A549 (cell line): Measurements from ENCODE around the gene SPAG9. TPM values are rescaled to one million over a fixed set of nuclear protein-coding genes. Genes with fewer than 3 reads are reported as not detected.
A peak's percentile ranks its signal among the peaks of the same experiment; 100 is the strongest.

Experiments
- ATOH8 ChIP-seq: fragments of 250-450 bp; sonication (Bioruptor Pico); IDR thresholded peaks from 2 replicates; pipeline ENCODE4 v1.5.0; 2020; ENCODE audit warnings: low read depth, mild to moderate bottlenecking, moderate library complexity
- CBX2 ChIP-seq: fragments of 200-600 bp; sonication (generic); IDR thresholded peaks from 2 replicates; pipeline ENCODE4 v1.6.1; 2016; ENCODE audit warnings: low read depth, mild to moderate bottlenecking, borderline replicate concordance
- CHD2 ChIP-seq: fragments of 150-350 bp; IDR thresholded peaks from 2 replicates; pipeline ENCODE4 v1.6.1; 2014; ENCODE audit warnings: low read length; ENCODE audit not compliant: partially characterized antibody
- CHD4 ChIP-seq: fragments of 200-600 bp; sonication (generic); IDR thresholded peaks from 2 replicates; pipeline ENCODE4 v1.6.1; 2016; ENCODE audit warnings: antibody characterized with exemption, mild to moderate bottlenecking, borderline replicate concordance
- CTCF ChIP-seq: fragments of >200 bp; sonication (Bioruptor Twin); formaldehyde crosslinking; IDR thresholded peaks from 3 replicates; pipeline ENCODE4 v1.5.1; 2016
- EHF ChIP-seq: fragments of 250-450 bp; sonication (Bioruptor Pico); IDR thresholded peaks from 2 replicates; pipeline ENCODE4 v1.5.0; 2020; ENCODE audit warnings: mild to moderate bottlenecking
- EHMT2 ChIP-seq: fragments of 200-600 bp; sonication (generic); IDR thresholded peaks from 2 replicates; pipeline ENCODE4 v1.6.1; 2016; ENCODE audit warnings: antibody characterized with exemption, low read depth, mild to moderate bottlenecking, moderate library complexity
- EP300 ChIP-seq, 2 experiments: fragments of >200 bp; sonication (Bioruptor Twin); formaldehyde crosslinking; IDR thresholded peaks; 2 replicates in 1 of 2; 3 replicates in 1 of 2; pipeline ENCODE4 v1.6.1; 2016 to 2017
- FOSL2 ChIP-seq, 2 experiments: fragments of 450-650 bp in 1 of 2; fragments of >200 bp in 1 of 2; sonication (Bioruptor Twin) in 1 of 2; formaldehyde crosslinking; IDR thresholded peaks; 2 replicates each; pipeline versions ENCODE4 v1.5.0 to v1.6.1; 2016 to 2020; ENCODE audit warnings: mild to moderate bottlenecking in 1 of 2, moderate library complexity in 1 of 2
- GATA3 ChIP-seq: IDR thresholded peaks from 2 replicates; pipeline ENCODE4 v1.6.1; 2012; ENCODE audit warnings: borderline replicate concordance
- HDAC2 ChIP-seq: fragments of 200-600 bp; sonication (generic); IDR thresholded peaks from 2 replicates; pipeline ENCODE4 v1.6.1; 2016
- HMGXB4 ChIP-seq: fragments of 250-450 bp; sonication (Bioruptor Pico); IDR thresholded peaks from 2 replicates; pipeline ENCODE4 v1.5.0; 2021; ENCODE audit warnings: mild to moderate bottlenecking, moderate library complexity, borderline replicate concordance
- HOXB5 ChIP-seq: fragments of 250-450 bp; sonication (Bioruptor Pico); IDR thresholded peaks from 2 replicates; pipeline ENCODE4 v1.5.0; 2020; ENCODE audit warnings: mild to moderate bottlenecking, moderate library complexity
- JUNB ChIP-seq: fragments of >200 bp; sonication (Bioruptor Twin); formaldehyde crosslinking; IDR thresholded peaks from 2 replicates; pipeline ENCODE4 v1.6.1; 2016
- KDM1A ChIP-seq: fragments of 200-600 bp; sonication (generic); IDR thresholded peaks from 2 replicates; pipeline ENCODE4 v1.6.1; 2016; ENCODE audit warnings: low read depth, mild to moderate bottlenecking
- KDM5A ChIP-seq: fragments of 200-600 bp; sonication (generic); IDR thresholded peaks from 2 replicates; pipeline ENCODE4 v1.6.1; 2016; ENCODE audit warnings: antibody characterized with exemption, mild to moderate bottlenecking
- MAX ChIP-seq: IDR thresholded peaks from 2 replicates; pipeline ENCODE4 v1.6.1; 2012
- MYC ChIP-seq: IDR thresholded peaks from 2 replicates; pipeline ENCODE4 v1.6.1; 2012; ENCODE audit warnings: mild to moderate bottlenecking, inconsistent platforms, low read length, improper control_type of control experiment, borderline replicate concordance
- NFE2L2 ChIP-seq: fragments of 150-350 bp; conservative IDR thresholded peaks from 2 replicates; pipeline ENCODE4 v1.6.1; 2014; ENCODE audit warnings: low read length
- PBX3 ChIP-seq: IDR thresholded peaks from 2 replicates; pipeline ENCODE4 v1.6.1; 2012
- PHF8 ChIP-seq: fragments of 200-600 bp; sonication (generic); IDR thresholded peaks from 2 replicates; pipeline ENCODE4 v1.6.1; 2016; ENCODE audit warnings: low read depth, mild to moderate bottlenecking, antibody characterized with exemption, moderate library complexity, borderline replicate concordance
- POLR2A ChIP-seq: IDR thresholded peaks from 2 replicates; pipeline ENCODE4 v1.6.1; 2012; ENCODE audit warnings: mild to moderate bottlenecking, low read length
- POLR2AphosphoS2 ChIP-seq: conservative IDR thresholded peaks from 2 replicates; pipeline ENCODE4 v1.6.1; 2012; ENCODE audit warnings: low read length, improper control_type of control experiment, inconsistent platforms
- RAD21 ChIP-seq, 2 experiments: fragments of >200 bp in 1 of 2; sonication (Bioruptor Twin) in 1 of 2; formaldehyde crosslinking in 1 of 2; IDR thresholded peaks in 1 of 2; conservative IDR thresholded peaks in 1 of 2; 2 replicates in 1 of 2; 3 replicates in 1 of 2; pipeline ENCODE4 v1.6.1; 2012 to 2018; ENCODE audit warnings: inconsistent platforms in 1 of 2
- RCOR1 ChIP-seq: fragments of 150-350 bp; IDR thresholded peaks from 2 replicates; pipeline ENCODE4 v1.6.1; 2014; ENCODE audit warnings: antibody characterized with exemption, low read length, low read depth
- REST ChIP-seq: fragments of 200-600 bp; sonication (generic); IDR thresholded peaks from 2 replicates; pipeline ENCODE4 v1.6.1; 2016; ENCODE audit warnings: antibody characterized with exemption, mild to moderate bottlenecking, moderate library complexity
- RNF2 ChIP-seq: fragments of 200-600 bp; sonication (generic); IDR thresholded peaks from 2 replicates; pipeline ENCODE4 v1.6.1; 2016; ENCODE audit warnings: low read depth, mild to moderate bottlenecking, antibody characterized with exemption, moderate library complexity, borderline replicate concordance
- SMC3 ChIP-seq: fragments of >200 bp; sonication (Bioruptor Twin); formaldehyde crosslinking; IDR thresholded peaks from 3 replicates; pipeline ENCODE4 v1.6.1; 2018; ENCODE audit warnings: inconsistent platforms
- TFCP2L1 ChIP-seq: fragments of 250-450 bp; sonication (Bioruptor Pico); IDR thresholded peaks from 2 replicates; pipeline ENCODE4 v1.5.0; 2021; ENCODE audit warnings: mild to moderate bottlenecking
- USF2 ChIP-seq: fragments of 450-650 bp; IDR thresholded peaks from 2 replicates; pipeline ENCODE4 v1.6.1; 2014; ENCODE audit warnings: antibody characterized with exemption
- polyA plus RNA-seq, 4 experiments: library from polyadenylated mRNA; depleted of rRNA in 3 of 4; stranded (reverse); fragments of >200 nt; fragmentation: RNase III in 1 of 4; extraction: RNeasy Plus Mini Kit Qiagen cat#74134 plus additional on column Dnase treatment in 1 of 4; gene quantifications; 2 replicates in 3 of 4; 3 replicates in 1 of 4; pipeline ENCODE4 v1.2.3, GENCODE V29; 2011 to 2017

Gene SPAG9
- polyA plus RNA-seq, 2 of the 4 experiments (the other 2 are of a cell fraction): 69.0 to 71.1 TPM

- TF ChIP-seq PBX3 (peak; percentile 79; the same call in 1 of the 2 replicates), FOSL2 (IDR thresholded peaks at IDR 0.05) (0 out of 2 replicates have a peak, but pooled peaks have one; percentile 35), FOSL2 (CRISPR knock-in tag; IDR thresholded peaks at IDR 0.05) (peak; percentile 97), GATA3 (peak; percentile 67; the same call in 1 of the 2 replicates), TFCP2L1 (CRISPR knock-in tag) (no peak), CBX2 (no peak), ATOH8 (CRISPR knock-in tag) (no peak), HMGXB4 (CRISPR knock-in tag) (peak; percentile 49; the same call in 1 of the 2 replicates), JUNB (peak; percentile 48), PHF8 (no peak), RAD21 (conservative IDR thresholded peaks at IDR 0.05 in 1 of 2, IDR thresholded peaks at IDR 0.05 in 1 of 2) (peak; percentile 99), CHD4 (no peak), HDAC2 (peak; percentile 57; the same call in 1 of the 2 replicates), NFE2L2 (no peak), SMC3 (peak; percentile 99), KDM1A (no peak), POLR2A (peak; percentile 77), MAX (peak; percentile 100), HOXB5 (no peak), POLR2AphosphoS2 (no peak), CTCF (peak; percentile 98), REST (no peak; the same call in 1 of the 2 replicates), USF2 (peak; percentile 91), EHF (no peak), RCOR1 (peak; percentile 64; the same call in 1 of the 2 replicates), EP300 (IDR thresholded peaks at IDR 0.05) (no peak), RNF2 (no peak), KDM5A (peak; percentile 74), EHMT2 (no peak), MYC (peak; percentile 100), CHD2 (no peak)
Measured at GRCh38 chr17:51153210-51154072, 32.8 kb upstream of the SPAG9 start, which contains the start of gene NME1 (continued).
